T-helper 17 cell (primary cell): ENCODE results near the gene STK32C. TPM values are rescaled to one million over a fixed set of nuclear protein-coding genes. Genes with fewer than 3 reads are reported as not detected.
A peak's percentile ranks its signal among the peaks of the same experiment; 100 is the strongest.

Source experiments
- ATAC-seq: fragments of 150-1000 bp; cut with Tn5 transposase; 2 replicates; pipeline ENCODE4 v1.10.0; 2021; ENCODE audit warnings: mild to moderate bottlenecking, moderate library complexity
- DNase-seq, 3 donors: peaks; one replicate each; pipeline versions ENCODE4 v3.0.0 to v3.0.0-alpha.2; 2020 to 2021
- H3K9me3 ChIP-seq: one replicate; pipeline ENCODE4 v1.7.0; 2013; ENCODE audit warnings: low read length, mild to moderate bottlenecking; ENCODE audit not compliant: control insufficient read depth, poor library complexity, severe bottlenecking
- H3K27ac Mint-ChIP-seq: one replicate; pipeline ENCODE4 v1.8.0; 2022; ENCODE audit warnings: mild to moderate bottlenecking, moderate library complexity, mixed read lengths
- H3K27me3 Mint-ChIP-seq: one replicate; pipeline ENCODE4 v1.8.0; 2022; ENCODE audit warnings: mixed read lengths
- H3K36me3 Mint-ChIP-seq: one replicate; pipeline ENCODE4 v1.8.0; 2022; ENCODE audit warnings: low read depth, mixed read lengths
- H3K4me1 Mint-ChIP-seq: one replicate; pipeline ENCODE4 v1.8.0; 2022; ENCODE audit warnings: mild to moderate bottlenecking, mixed read lengths
- H3K4me3 Mint-ChIP-seq: one replicate; pipeline ENCODE4 v1.8.0; 2022; ENCODE audit warnings: mild to moderate bottlenecking, moderate library complexity, mixed read lengths
- total RNA-seq, 4 donors: library from RNA in 2 of 4; stranded (reverse) in 2 of 4; gene quantifications; one replicate each; pipeline ENCODE4 v1.2.3 and lab custom pipeline; 2022 to 2026

The STK32C gene
- total RNA-seq, 2 donors from 2014 or later: 7.1 to 8.4 TPM

GRCh38 chr10:132179551-132180392 lies 128.0 kb downstream of the STK32C start:
- peaks cover 55% of the 10 kb centered on the region for H3K27me3 Mint-ChIP-seq
- no peaks in the 10 kb centered on the region for H3K9me3 ChIP-seq
- DNase-seq (no peak), ATAC-seq (no peak)
- no peak overlapping the region for H3K4me3 Mint-ChIP-seq
- H3K4me1 Mint-ChIP-seq: peaks cover 6% of the 10 kb centered on the region
- H3K27ac Mint-ChIP-seq: no peak overlapping the region
- no peaks in the 10 kb centered on the region for H3K36me3 Mint-ChIP-seq

- H3K27me3 Mint-ChIP-seq: peaks cover 48% of the 10 kb centered on the region
- no peak overlapping the region for H3K27ac Mint-ChIP-seq
- H3K36me3 Mint-ChIP-seq: no peaks in the 10 kb centered on the region
- no peaks in the 10 kb centered on the region for H3K9me3 ChIP-seq
- peaks cover 6% of the 10 kb centered on the region for H3K4me1 Mint-ChIP-seq
- ATAC-seq: no peak
- no peak for DNase-seq
- H3K4me3 Mint-ChIP-seq: no peak overlapping the region
Measured at GRCh38 chr10:132178672-132179545, 128.8 kb downstream of the STK32C start.

- Mint-ChIP-seq H3K27me3 (peaks cover 41% of the 10 kb centered on the region), H3K36me3 (no peaks in the 10 kb centered on the region), H3K4me1 (peaks cover 10% of the 10 kb centered on the region), H3K27ac (no peak overlapping the region), H3K4me3 (no peak overlapping the region)
- H3K9me3 ChIP-seq: no peaks in the 10 kb centered on the region
- ATAC-seq: no peak
- DNase-seq: no peak
Measured at GRCh38 chr10:132178046-132178445, 129.7 kb downstream of the STK32C start.

- no peaks in the 10 kb centered on the region for H3K9me3 ChIP-seq
- H3K4me3 Mint-ChIP-seq: no peak overlapping the region
- peaks cover 46% of the 10 kb centered on the region for H3K27me3 Mint-ChIP-seq
- H3K27ac Mint-ChIP-seq: no peak overlapping the region
- DNase-seq: no peak
- peaks cover 15% of the 10 kb centered on the region for H3K4me1 Mint-ChIP-seq
- ATAC-seq: no peak
- peaks cover 3% of the 10 kb centered on the region for H3K36me3 Mint-ChIP-seq
Measured at GRCh38 chr10:132176623-132177500, 130.9 kb downstream of the STK32C start.

- Mint-ChIP-seq H3K27me3 (peaks cover 46% of the 10 kb centered on the region), H3K4me1 (peaks cover 15% of the 10 kb centered on the region), H3K27ac (no peak overlapping the region), H3K4me3 (no peak overlapping the region), H3K36me3 (peaks cover 3% of the 10 kb centered on the region)
- no peaks in the 10 kb centered on the region for H3K9me3 ChIP-seq
- no peak for DNase-seq
- no peak for ATAC-seq
Measured at GRCh38 chr10:132175907-132176581, 131.7 kb downstream of the STK32C start.

GRCh38 chr10:132175408-132175807 lies 132.3 kb downstream of the STK32C start:
- peaks cover 3% of the 10 kb centered on the region for H3K36me3 Mint-ChIP-seq
- no peak overlapping the region for H3K4me3 Mint-ChIP-seq
- DNase-seq (no peak), ATAC-seq (no peak)
- no peak overlapping the region for H3K27ac Mint-ChIP-seq
- no peaks in the 10 kb centered on the region for H3K9me3 ChIP-seq
- H3K4me1 Mint-ChIP-seq: peaks cover 12% of the 10 kb centered on the region
- peaks cover 46% of the 10 kb centered on the region for H3K27me3 Mint-ChIP-seq

- Mint-ChIP-seq H3K4me3 (peak overlapping the region; percentile 31), H3K27me3 (peaks cover 42% of the 10 kb centered on the region), H3K4me1 (peaks cover 12% of the 10 kb centered on the region), H3K36me3 (peaks cover 3% of the 10 kb centered on the region), H3K27ac (no peak overlapping the region)
- H3K9me3 ChIP-seq: no peaks in the 10 kb centered on the region
- DNase-seq (no peak), ATAC-seq (no peak)
Measured at GRCh38 chr10:132174237-132174636, 133.5 kb downstream of the STK32C start.

DNA sequence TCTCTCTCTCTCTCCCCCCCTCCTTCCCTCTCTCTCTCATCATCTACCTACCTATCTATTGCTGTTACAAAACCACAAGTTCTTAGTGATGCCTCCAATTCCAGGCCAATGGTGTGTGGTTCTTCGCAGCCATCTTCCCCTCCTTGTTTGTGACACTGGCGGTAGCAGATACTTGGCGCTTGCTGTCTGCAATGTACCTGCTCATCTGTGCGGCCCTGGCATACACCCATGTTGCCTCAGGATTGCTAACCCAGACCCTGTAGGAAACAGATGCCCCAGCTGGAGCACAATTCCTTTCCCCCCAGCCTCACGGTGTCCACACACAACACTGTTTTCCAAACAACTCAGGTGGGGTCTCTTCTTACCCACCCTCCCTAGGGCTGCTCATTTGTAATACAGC lies 134.6 kb downstream of the STK32C start:
- ATAC-seq: peak; percentile 41
- H3K4me3 Mint-ChIP-seq: peak overlapping the region; percentile 49
- peaks cover 3% of the 10 kb centered on the region for H3K36me3 Mint-ChIP-seq
- peak overlapping the region; percentile 2 for H3K27ac Mint-ChIP-seq
- DNase-seq: no peak
- H3K4me1 Mint-ChIP-seq: peaks cover 12% of the 10 kb centered on the region
- no peaks in the 10 kb centered on the region for H3K9me3 ChIP-seq
- H3K27me3 Mint-ChIP-seq: peaks cover 35% of the 10 kb centered on the region

- peaks cover 27% of the 10 kb centered on the region for H3K27me3 Mint-ChIP-seq
- peaks cover 3% of the 10 kb centered on the region for H3K36me3 Mint-ChIP-seq
- H3K9me3 ChIP-seq: no peaks in the 10 kb centered on the region
- H3K4me3 Mint-ChIP-seq: no peak overlapping the region
- ATAC-seq (no peak), DNase-seq (no peak)
- no peak overlapping the region for H3K27ac Mint-ChIP-seq
- H3K4me1 Mint-ChIP-seq: peaks cover 9% of the 10 kb centered on the region
Measured at GRCh38 chr10:132172091-132173066, 135.4 kb downstream of the STK32C start.

DNA sequence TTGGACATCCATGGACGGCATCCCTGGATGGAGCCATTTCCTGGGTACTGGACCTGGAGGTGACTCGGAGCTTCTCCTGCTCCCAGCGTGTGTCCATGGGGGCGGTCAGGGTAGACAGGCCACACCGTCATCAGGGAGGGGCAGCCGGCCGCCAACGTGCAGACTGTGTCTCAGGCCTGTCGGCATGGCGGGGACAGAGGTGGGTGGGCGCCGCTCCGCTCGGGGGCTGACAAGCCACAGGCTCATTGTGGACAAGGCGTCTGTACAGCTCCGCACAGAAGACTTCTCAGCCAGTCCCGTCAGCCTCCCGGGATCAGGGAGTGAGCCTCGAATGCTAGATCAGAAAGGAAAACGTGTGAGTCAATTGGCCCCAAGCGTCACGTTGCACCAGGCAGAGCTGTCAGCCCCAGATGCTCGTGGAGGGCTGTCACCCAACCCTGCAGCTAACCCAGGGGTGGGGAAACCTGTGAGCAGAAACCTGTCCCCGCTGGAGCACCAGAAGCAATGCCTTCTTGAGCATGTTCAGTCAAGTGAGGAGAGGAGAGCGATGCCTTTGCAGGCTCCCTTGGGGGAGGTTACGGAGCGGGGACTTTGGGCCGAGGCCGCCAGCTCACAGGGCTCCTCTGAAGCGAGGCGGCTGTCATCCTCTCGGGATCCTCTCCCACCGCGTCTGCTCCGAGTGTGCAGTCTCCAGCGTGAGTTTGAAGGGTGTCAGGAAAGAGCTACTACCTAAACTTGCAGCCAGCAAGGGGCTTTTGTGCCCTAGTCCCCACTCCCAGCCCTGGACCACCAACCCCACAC lies 137.0 kb downstream of the STK32C start:
- Mint-ChIP-seq H3K4me3 (no peak overlapping the region), H3K27ac (no peak overlapping the region), H3K36me3 (peaks cover 3% of the 10 kb centered on the region), H3K4me1 (peaks cover 13% of the 10 kb centered on the region), H3K27me3 (peaks cover 13% of the 10 kb centered on the region)
- DNase-seq (no peak), ATAC-seq (no peak)
- H3K9me3 ChIP-seq: no peaks in the 10 kb centered on the region
